Prostate gland (tissue), 2 donors: Measurements from ENCODE around the gene PIK3R3.

Source experiments
- CTCF ChIP-seq, 4 experiments: fragments of 200-600 bp in 2 of 4; fragments of 450-650 bp in 2 of 4; sonication (generic) in 2 of 4; IDR thresholded peaks; 1 replicate in 3 of 4; 2 replicates in 1 of 4; pipeline ENCODE4 v1.5.1; 2016 to 2019; ENCODE audit warnings: antibody characterized with exemption in 4 of 4, mild to moderate bottlenecking in 2 of 4, moderate library complexity in 2 of 4
- POLR2A ChIP-seq: fragments of 450-650 bp; IDR thresholded peaks from one replicate; pipeline ENCODE4 v1.6.1; 2016; ENCODE audit warnings: antibody characterized with exemption, mild to moderate bottlenecking

DNA sequence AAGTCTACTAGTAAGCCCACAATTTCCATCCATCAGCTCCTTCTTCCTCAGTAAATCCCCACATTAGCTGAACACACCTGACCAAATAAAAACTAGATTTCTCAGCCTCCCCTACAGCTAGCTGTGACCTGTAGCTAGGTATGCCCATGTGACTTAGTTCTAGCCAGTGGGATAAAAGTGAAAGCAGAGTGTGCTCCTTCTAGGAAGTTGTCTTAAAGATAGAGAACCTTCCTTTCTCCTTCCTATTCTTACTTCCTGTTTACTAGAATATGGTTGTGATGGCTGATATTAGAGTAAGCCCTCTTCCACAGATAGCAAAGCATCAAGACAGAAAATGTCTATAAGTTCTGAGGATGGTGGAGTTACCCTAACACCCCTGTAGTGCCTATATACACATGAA is 67.0 kb downstream of the PIK3R3 start:
- no peak for TF ChIP-seq POLR2A
- TF ChIP-seq CTCF (IDR thresholded peaks at IDR 0.05), result no peak
